ENCODE data around the gene METRNL. TPM values are rescaled to one million over a fixed set of nuclear protein-coding genes. Genes with fewer than 3 reads are reported as not detected.

Gene METRNL
- total RNA-seq, 1 donor from 2014 or later, result 47.1 TPM

DNA sequence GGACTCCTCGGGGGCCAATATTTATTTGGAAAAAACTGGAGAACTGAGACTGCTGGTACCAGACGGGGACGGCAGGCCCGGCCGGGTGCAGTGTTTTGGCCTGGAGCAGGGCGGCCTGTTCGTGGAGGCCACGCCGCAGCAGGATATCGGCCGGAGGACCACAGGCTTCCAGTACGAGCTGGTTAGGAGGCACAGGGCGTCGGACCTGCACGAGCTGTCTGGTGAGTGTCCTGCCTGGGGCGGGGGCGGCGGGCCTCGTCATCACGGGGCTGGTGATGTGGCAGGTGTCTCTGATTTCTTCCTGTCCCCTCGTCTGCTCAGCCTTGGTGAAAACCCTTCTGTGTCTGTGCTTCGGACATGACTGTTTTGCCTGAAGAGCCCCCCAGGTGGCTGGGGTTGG is 5.7 kb downstream of the METRNL start:
- Mint-ChIP-seq H3K36me3 (ENCODE audit: unreplicated experiment) (peaks cover 4% of the 10 kb centered on the region), H3K27ac (ENCODE audit: unreplicated experiment) (no peak overlapping the region), H3K27me3 (ENCODE audit: unreplicated experiment) (peaks cover 11% of the 10 kb centered on the region), H3K9me3 (ENCODE audit: unreplicated experiment) (peaks cover 12% of the 10 kb centered on the region), H3K4me3 (ENCODE audit: unreplicated experiment) (no peak overlapping the region), H3K4me1 (ENCODE audit: low read depth, unreplicated experiment) (peaks cover 18% of the 10 kb centered on the region)
- TF ChIP-seq, protein P1, sequence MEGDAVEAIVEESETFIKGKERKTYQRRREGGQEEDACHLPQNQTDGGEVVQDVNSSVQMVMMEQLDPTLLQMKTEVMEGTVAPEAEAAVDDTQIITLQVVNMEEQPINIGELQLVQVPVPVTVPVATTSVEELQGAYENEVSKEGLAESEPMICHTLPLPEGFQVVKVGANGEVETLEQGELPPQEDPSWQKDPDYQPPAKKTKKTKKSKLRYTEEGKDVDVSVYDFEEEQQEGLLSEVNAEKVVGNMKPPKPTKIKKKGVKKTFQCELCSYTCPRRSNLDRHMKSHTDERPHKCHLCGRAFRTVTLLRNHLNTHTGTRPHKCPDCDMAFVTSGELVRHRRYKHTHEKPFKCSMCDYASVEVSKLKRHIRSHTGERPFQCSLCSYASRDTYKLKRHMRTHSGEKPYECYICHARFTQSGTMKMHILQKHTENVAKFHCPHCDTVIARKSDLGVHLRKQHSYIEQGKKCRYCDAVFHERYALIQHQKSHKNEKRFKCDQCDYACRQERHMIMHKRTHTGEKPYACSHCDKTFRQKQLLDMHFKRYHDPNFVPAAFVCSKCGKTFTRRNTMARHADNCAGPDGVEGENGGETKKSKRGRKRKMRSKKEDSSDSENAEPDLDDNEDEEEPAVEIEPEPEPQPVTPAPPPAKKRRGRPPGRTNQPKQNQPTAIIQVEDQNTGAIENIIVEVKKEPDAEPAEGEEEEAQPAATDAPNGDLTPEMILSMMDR (IDR thresholded peaks at IDR 0.05; ENCODE audit: partially characterized antibody, unreplicated experiment), result no peak
- DNase-seq, result no peak

DNA sequence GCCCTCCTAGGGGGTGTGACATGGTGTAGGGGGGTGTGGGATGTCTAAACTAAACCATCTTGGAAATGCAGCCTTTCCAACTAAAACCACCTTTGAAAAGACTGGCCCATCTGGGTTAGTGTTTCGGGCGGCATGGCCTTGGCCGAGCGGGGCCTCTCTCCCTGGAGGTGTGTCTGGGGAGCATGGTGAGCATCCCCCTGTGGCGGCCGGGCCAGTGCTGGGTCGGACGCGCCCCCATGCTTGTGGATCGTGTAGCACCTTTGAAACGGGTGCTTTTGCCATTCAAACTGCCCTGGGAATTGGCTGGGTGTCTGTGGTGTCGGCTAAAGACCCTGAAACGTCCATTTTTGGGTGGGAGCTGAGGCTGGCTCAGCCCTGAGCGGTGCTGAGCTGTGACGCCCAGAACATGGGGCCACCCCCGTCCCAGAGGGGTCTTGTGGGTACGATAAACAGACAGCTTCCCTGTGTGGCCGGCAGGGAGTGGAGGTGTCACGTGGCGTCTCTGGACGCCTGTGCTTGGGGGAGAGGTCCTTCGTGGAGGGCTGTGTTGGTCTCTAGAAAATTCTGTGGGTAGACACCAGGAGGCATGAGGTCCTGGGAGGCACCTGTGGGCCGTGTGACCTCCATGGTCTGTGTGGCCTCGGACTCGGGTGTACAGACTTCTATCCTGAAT is 6.3 kb downstream of the METRNL start:
- H3K4me3 Mint-ChIP-seq (ENCODE audit: unreplicated experiment), result no peak overlapping the region
- H3K36me3 Mint-ChIP-seq (ENCODE audit: unreplicated experiment), result peaks cover 4% of the 10 kb centered on the region
- no peak for DNase-seq
- H3K4me1 Mint-ChIP-seq (ENCODE audit: low read depth, unreplicated experiment), result peaks cover 18% of the 10 kb centered on the region
- TF ChIP-seq, protein P1 (IDR thresholded peaks at IDR 0.05; ENCODE audit: partially characterized antibody, unreplicated experiment), result no peak
- peaks cover 11% of the 10 kb centered on the region for H3K27me3 Mint-ChIP-seq (ENCODE audit: unreplicated experiment)
- H3K27ac Mint-ChIP-seq (ENCODE audit: unreplicated experiment), result no peak overlapping the region
- H3K9me3 Mint-ChIP-seq (ENCODE audit: unreplicated experiment), result peaks cover 12% of the 10 kb centered on the region

DNA sequence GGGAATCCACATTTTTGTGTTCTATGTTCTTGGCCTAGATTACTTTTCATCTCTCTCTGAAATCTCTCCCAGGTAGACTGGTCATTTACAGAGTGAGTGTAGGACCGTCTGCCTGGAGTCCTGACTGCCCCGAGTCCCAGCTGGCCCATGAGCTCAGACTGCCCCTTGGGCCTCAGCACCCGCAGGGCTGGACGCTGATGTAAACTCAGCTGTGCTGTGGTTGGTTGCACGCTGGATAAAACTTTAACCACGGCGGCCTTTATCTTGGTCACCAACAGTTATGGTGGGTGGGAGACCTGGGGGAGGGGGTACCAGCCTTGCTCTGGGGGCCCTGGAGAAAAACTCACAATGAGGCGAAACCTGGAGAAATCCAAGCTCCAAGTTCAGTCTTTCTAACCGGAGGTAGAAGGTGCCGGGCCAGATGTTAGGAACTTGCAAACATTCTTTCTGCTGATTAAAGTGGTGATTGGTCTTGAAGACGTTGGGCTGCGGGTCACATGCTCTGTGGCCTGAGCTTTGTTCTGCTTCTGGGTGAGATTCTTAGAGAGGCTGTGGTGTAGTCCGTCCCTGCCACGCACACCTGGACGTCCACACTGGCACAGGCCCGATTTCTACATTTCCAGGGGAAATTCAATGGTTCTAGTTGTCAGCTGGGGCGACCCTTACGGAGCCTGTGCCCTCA is 6.9 kb downstream of the METRNL start:
- H3K4me1 Mint-ChIP-seq (ENCODE audit: low read depth, unreplicated experiment), result peaks cover 18% of the 10 kb centered on the region
- DNase-seq, result no peak
- TF ChIP-seq, protein P1 (IDR thresholded peaks at IDR 0.05; ENCODE audit: partially characterized antibody, unreplicated experiment), result no peak
- H3K36me3 Mint-ChIP-seq (ENCODE audit: unreplicated experiment), result peaks cover 4% of the 10 kb centered on the region
- H3K27ac Mint-ChIP-seq (ENCODE audit: unreplicated experiment), result no peak overlapping the region
- no peak overlapping the region for H3K4me3 Mint-ChIP-seq (ENCODE audit: unreplicated experiment)
- peaks cover 11% of the 10 kb centered on the region for H3K27me3 Mint-ChIP-seq (ENCODE audit: unreplicated experiment)
- H3K9me3 Mint-ChIP-seq (ENCODE audit: unreplicated experiment), result peaks cover 12% of the 10 kb centered on the region

DNA sequence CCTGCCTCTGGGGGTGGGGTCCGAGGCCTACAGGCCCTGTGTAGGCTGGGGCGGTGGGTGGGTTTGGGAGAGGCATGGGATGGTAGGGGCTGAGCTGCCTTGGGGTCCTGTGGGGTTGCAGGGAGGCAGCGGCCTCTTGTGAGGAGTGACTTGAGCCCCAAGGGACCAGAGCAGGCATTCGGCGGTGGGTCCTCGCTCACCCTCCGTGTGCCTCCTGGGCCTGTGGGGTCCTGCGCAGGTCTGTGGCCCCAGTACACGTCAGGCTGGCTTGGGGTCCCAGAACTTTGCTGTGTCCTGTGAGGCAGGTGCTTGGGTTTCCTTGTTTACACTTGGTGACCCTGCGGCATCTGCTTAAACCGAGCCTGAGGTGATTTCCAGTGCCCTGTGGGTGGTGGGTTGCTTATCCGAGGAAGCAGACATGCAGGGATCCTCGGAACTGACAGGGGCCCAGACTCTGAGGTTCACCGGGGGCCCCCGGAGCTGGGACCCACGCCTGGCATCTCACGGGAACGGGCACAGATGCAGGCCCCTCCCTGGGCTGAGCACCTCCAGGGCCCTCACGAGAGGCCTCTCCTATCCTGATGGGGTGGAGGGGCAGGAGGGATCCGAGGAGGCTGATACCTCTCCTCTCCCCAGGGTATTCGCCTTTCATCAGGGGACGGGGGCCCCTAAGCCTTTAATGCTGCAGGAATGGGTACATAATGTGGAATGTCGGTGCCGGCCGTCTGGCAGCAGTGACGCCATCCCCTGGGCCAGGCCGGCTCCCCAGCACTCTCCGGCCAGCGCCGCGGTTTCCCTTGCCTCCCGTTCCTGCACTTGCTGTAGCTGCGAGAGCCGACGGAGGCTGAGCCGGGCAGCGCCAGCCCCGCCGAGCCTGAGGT is 7.7 kb downstream of the METRNL start:
- Mint-ChIP-seq H3K9me3 (ENCODE audit: unreplicated experiment) (peaks cover 9% of the 10 kb centered on the region), H3K27ac (ENCODE audit: unreplicated experiment) (no peak overlapping the region), H3K36me3 (ENCODE audit: unreplicated experiment) (peaks cover 4% of the 10 kb centered on the region), H3K4me1 (ENCODE audit: low read depth, unreplicated experiment) (peaks cover 18% of the 10 kb centered on the region), H3K27me3 (ENCODE audit: unreplicated experiment) (peaks cover 7% of the 10 kb centered on the region), H3K4me3 (ENCODE audit: unreplicated experiment) (no peak overlapping the region)
- no peak for DNase-seq
- TF ChIP-seq, protein P1 (IDR thresholded peaks at IDR 0.05; ENCODE audit: partially characterized antibody, unreplicated experiment), result no peak

All from glutamatergic neuron (in vitro differentiated cells).